HG03378 (cell line): ENCODE measurements around the gene DNAH17.
"Not testable (repeated sequence)": the region's sequence is repeated elsewhere in the genome, so short reads cannot be mapped to it uniquely, and the experiment has no call there.

Source experiments
- ATAC-seq: cut with Tn5 transposase; IDR thresholded peaks from one replicate; pipeline ENCODE4 v1.9.1; 2021; ENCODE audit warnings: mild to moderate bottlenecking, moderate library complexity; ENCODE audit not compliant: unreplicated experiment

DNAH17 gene

GRCh38 chr17:78525511-78526160 is 51.6 kb downstream of the DNAH17 start:
- no peak for ATAC-seq

- ATAC-seq, result no peak
These were observed 52.2 kb downstream of the DNAH17 start for GRCh38 chr17:78524870-78525510.

GRCh38 chr17:78523934-78524655 is 53.1 kb downstream of the DNAH17 start:
- no peak for ATAC-seq

- ATAC-seq, result no peak
These were observed 55.0 kb downstream of the DNAH17 start for GRCh38 chr17:78522031-78522809.

GRCh38 chr17:78517421-78517820 is 59.8 kb downstream of the DNAH17 start:
- ATAC-seq, result no peak

GRCh38 chr17:78515480-78515879 is 61.7 kb downstream of the DNAH17 start:
- no peak for ATAC-seq

GRCh38 chr17:78514521-78514920 is 62.7 kb downstream of the DNAH17 start:
- no peak for ATAC-seq

- ATAC-seq, result no peak
These were observed 64.2 kb downstream of the DNAH17 start for GRCh38 chr17:78512976-78513375.

GRCh38 chr17:78510141-78511075 is 66.8 kb downstream of the DNAH17 start:
- ATAC-seq, result no peak

GRCh38 chr17:78507526-78507925 is 69.7 kb downstream of the DNAH17 start:
- ATAC-seq, result no peak

- no peak for ATAC-seq
These were observed 70.5 kb downstream of the DNAH17 start for GRCh38 chr17:78506454-78507309.

- no peak for ATAC-seq
These were observed 72.9 kb downstream of the DNAH17 start for GRCh38 chr17:78504156-78504925.

GRCh38 chr17:78503388-78503787 is 73.8 kb downstream of the DNAH17 start:
- ATAC-seq, result not testable (repeated sequence)

GRCh38 chr17:78502611-78503148 is 74.5 kb downstream of the DNAH17 start:
- ATAC-seq, result no peak

GRCh38 chr17:78501241-78502036 is 75.8 kb downstream of the DNAH17 start:
- no peak for ATAC-seq

- no peak for ATAC-seq
These were observed 76.4 kb downstream of the DNAH17 start for GRCh38 chr17:78500806-78501205.

- no peak for ATAC-seq
These were observed 77.3 kb downstream of the DNAH17 start for GRCh38 chr17:78499715-78500540.
